HG02981 (cell line): ENCODE measurements around the gene ATOH1.

Source experiments
- ATAC-seq: cut with Tn5 transposase; IDR thresholded peaks from one replicate; pipeline ENCODE4 v1.9.1; 2021; ENCODE audit warnings: mild to moderate bottlenecking, moderate library complexity; ENCODE audit not compliant: unreplicated experiment

Gene ATOH1

GRCh38 chr4:93828332-93828994, at the start of gene ATOH1:
Gene ATOH1 (plus strand): TSS chr4:93828753. CDS start chr4:93828927, 174 bp downstream.
- ATAC-seq: no peak

GRCh38 chr4:93779228-93779627, 49.3 kb upstream of the ATOH1 start:
- ATAC-seq: no peak

- ATAC-seq: no peak
These were observed 48.5 kb upstream of the ATOH1 start for GRCh38 chr4:93780080-93780479.

GRCh38 chr4:93781198-93781597, 47.4 kb upstream of the ATOH1 start:
- ATAC-seq: no peak

- ATAC-seq: no peak
These were observed 42.4 kb upstream of the ATOH1 start for GRCh38 chr4:93786149-93786548.

GRCh38 chr4:93788712-93789111, 39.8 kb upstream of the ATOH1 start:
- ATAC-seq: no peak

GRCh38 chr4:93791570-93792195, 36.9 kb upstream of the ATOH1 start:
- peak; percentile 79 for ATAC-seq

- no peak for ATAC-seq
These were observed 26.5 kb upstream of the ATOH1 start for GRCh38 chr4:93802045-93802444.

- ATAC-seq: no peak
These were observed 18.8 kb upstream of the ATOH1 start for GRCh38 chr4:93809773-93810172.

GRCh38 chr4:93810340-93810992, 18.1 kb upstream of the ATOH1 start:
- ATAC-seq: no peak

- ATAC-seq: no peak
These were observed 15.5 kb upstream of the ATOH1 start for GRCh38 chr4:93813092-93813491.

- no peak for ATAC-seq
These were observed 14.4 kb upstream of the ATOH1 start for GRCh38 chr4:93814141-93814540.

GRCh38 chr4:93814722-93815121, 13.8 kb upstream of the ATOH1 start:
- ATAC-seq: no peak

- ATAC-seq: no peak
These were observed 2.9 kb upstream of the ATOH1 start for GRCh38 chr4:93825551-93826216.

- no peak for ATAC-seq
These were observed 1.1 kb upstream of the ATOH1 start for GRCh38 chr4:93827272-93827947.

GRCh38 chr4:93828995-93829819, 654 bp downstream of the ATOH1 start:
- ATAC-seq: no peak

GRCh38 chr4:93829820-93830687, 1.5 kb downstream of the ATOH1 start:
- ATAC-seq: no peak

- no peak for ATAC-seq
These were observed 3.4 kb downstream of the ATOH1 start for GRCh38 chr4:93831716-93832496.
